ENCODE results near the gene CENPA. TPM values are rescaled to one million over a fixed set of nuclear protein-coding genes. Genes with fewer than 3 reads are reported as not detected.
"Not testable (repeated sequence)": the region's sequence is repeated elsewhere in the genome, so short reads cannot be mapped to it uniquely, and the experiment has no call there.

Gene CENPA
- 17.9 and 42.8 TPM in 2 replicates for total RNA-seq (2014; rRNA removed; shearing (Covaris generic))

GRCh38 chr2:26785431-26786206, at the start of gene CENPA:
TSS of gene CENPA (plus strand) at chr2:26786056. CDS start at chr2:26786197, 141 bp downstream.
- Histone ChIP-seq H3K27me3 (replicated peaks) (no peaks in the 10 kb centered on the region), H3K4me1 (replicated peaks) (peaks cover 18% of the 10 kb centered on the region), H3K27ac (peak within 1 kb of the TSS; percentile 67), H3K36me3 (peaks cover 42% of the 10 kb centered on the region), H3K4me3 (peak within 1 kb of the TSS; percentile 62), H3K9me3 (replicated peaks) (no peaks in the 10 kb centered on the region)
- DNase-seq (ENCODE audit: low read depth in 1 of 2, low spot score in 2 of 2), result peak; percentile 98 to 99

- no peaks in the 10 kb centered on the region; the same call in 1 of the 2 replicates for H3K4me1 ChIP-seq (replicated peaks)
- no peak for DNase-seq (ENCODE audit: low read depth in 1 of 2, low spot score in 2 of 2)
- H3K27ac ChIP-seq, result no peak overlapping the region
- H3K9me3 ChIP-seq (replicated peaks), result no peaks in the 10 kb centered on the region
- no peaks in the 10 kb centered on the region for H3K36me3 ChIP-seq
- H3K27me3 ChIP-seq (replicated peaks), result no peaks in the 10 kb centered on the region; the same call in 1 of the 2 replicates
- H3K4me3 ChIP-seq, result no peak overlapping the region
Measured at GRCh38 chr2:26737221-26737620, 48.6 kb upstream of the CENPA start.

GRCh38 chr2:26738481-26738880, 47.4 kb upstream of the CENPA start:
- DNase-seq (ENCODE audit: low read depth in 1 of 2, low spot score in 2 of 2), result no peak
- H3K9me3 ChIP-seq (replicated peaks), result no peaks in the 10 kb centered on the region
- H3K36me3 ChIP-seq, result no peaks in the 10 kb centered on the region
- no peaks in the 10 kb centered on the region; the same call in 1 of the 2 replicates for H3K27me3 ChIP-seq (replicated peaks)
- no peaks in the 10 kb centered on the region; the same call in 1 of the 2 replicates for H3K4me1 ChIP-seq (replicated peaks)
- no peak overlapping the region for H3K4me3 ChIP-seq
- H3K27ac ChIP-seq, result no peak overlapping the region

GRCh38 chr2:26739514-26739913, 46.3 kb upstream of the CENPA start:
- no peaks in the 10 kb centered on the region; the same call in 1 of the 2 replicates for H3K4me1 ChIP-seq (replicated peaks)
- no peak overlapping the region for H3K4me3 ChIP-seq
- no peaks in the 10 kb centered on the region for H3K9me3 ChIP-seq (replicated peaks)
- H3K27me3 ChIP-seq (replicated peaks), result no peaks in the 10 kb centered on the region; the same call in 1 of the 2 replicates
- DNase-seq (ENCODE audit: low read depth in 1 of 2, low spot score in 2 of 2), result no peak
- no peaks in the 10 kb centered on the region for H3K36me3 ChIP-seq
- H3K27ac ChIP-seq, result no peak overlapping the region

GRCh38 chr2:26740346-26740745, 45.5 kb upstream of the CENPA start:
- H3K36me3 ChIP-seq, result no peaks in the 10 kb centered on the region
- H3K27ac ChIP-seq, result no peak overlapping the region
- H3K9me3 ChIP-seq (replicated peaks), result no peaks in the 10 kb centered on the region
- DNase-seq (ENCODE audit: low read depth in 1 of 2, low spot score in 2 of 2), result no peak
- no peaks in the 10 kb centered on the region; the same call in 1 of the 2 replicates for H3K4me1 ChIP-seq (replicated peaks)
- H3K27me3 ChIP-seq (replicated peaks), result no peaks in the 10 kb centered on the region; the same call in 1 of the 2 replicates
- no peak overlapping the region for H3K4me3 ChIP-seq

- Histone ChIP-seq H3K36me3 (no peaks in the 10 kb centered on the region), H3K4me3 (no peak overlapping the region), H3K9me3 (replicated peaks) (no peaks in the 10 kb centered on the region), H3K27me3 (replicated peaks) (no peaks in the 10 kb centered on the region; the same call in 1 of the 2 replicates), H3K4me1 (replicated peaks) (no peaks in the 10 kb centered on the region), H3K27ac (no peak overlapping the region)
- DNase-seq (ENCODE audit: low read depth in 1 of 2, low spot score in 2 of 2), result no peak
Measured at GRCh38 chr2:26740890-26741302, 45.0 kb upstream of the CENPA start.

- H3K36me3 ChIP-seq, result no peaks in the 10 kb centered on the region
- H3K27me3 ChIP-seq (replicated peaks), result no peaks in the 10 kb centered on the region; the same call in 1 of the 2 replicates
- no peaks in the 10 kb centered on the region for H3K9me3 ChIP-seq (replicated peaks)
- no peaks in the 10 kb centered on the region for H3K4me1 ChIP-seq (replicated peaks)
- DNase-seq (ENCODE audit: low read depth in 1 of 2, low spot score in 2 of 2), result no peak
- H3K27ac ChIP-seq, result no peak overlapping the region
- H3K4me3 ChIP-seq, result no peak overlapping the region
Measured at GRCh38 chr2:26742048-26742770, 43.6 kb upstream of the CENPA start.

GRCh38 chr2:26743852-26744251, 42.0 kb upstream of the CENPA start:
- Histone ChIP-seq H3K27me3 (replicated peaks) (no peaks in the 10 kb centered on the region; the same call in 1 of the 2 replicates), H3K36me3 (no peaks in the 10 kb centered on the region), H3K4me3 (no peak overlapping the region), H3K9me3 (replicated peaks) (no peaks in the 10 kb centered on the region), H3K27ac (no peak overlapping the region), H3K4me1 (replicated peaks) (no peaks in the 10 kb centered on the region)
- DNase-seq (ENCODE audit: low read depth in 1 of 2, low spot score in 2 of 2), result no peak

GRCh38 chr2:26744953-26745352, 40.9 kb upstream of the CENPA start:
- Histone ChIP-seq H3K9me3 (replicated peaks) (no peaks in the 10 kb centered on the region), H3K36me3 (no peaks in the 10 kb centered on the region), H3K27me3 (replicated peaks) (no peaks in the 10 kb centered on the region; the same call in 1 of the 2 replicates), H3K4me1 (replicated peaks) (0 out of 2 replicates have a peak, but pooled peaks cover 3% of the 10 kb centered on the region), H3K27ac (no peak overlapping the region), H3K4me3 (no peak overlapping the region)
- no peak for DNase-seq (ENCODE audit: low read depth in 1 of 2, low spot score in 2 of 2)

- Histone ChIP-seq H3K27ac (no peak overlapping the region), H3K27me3 (replicated peaks) (no peaks in the 10 kb centered on the region), H3K36me3 (no peaks in the 10 kb centered on the region), H3K4me1 (replicated peaks) (peaks cover 9% of the 10 kb centered on the region), H3K4me3 (no peak overlapping the region), H3K9me3 (replicated peaks) (no peaks in the 10 kb centered on the region)
- peak; percentile 64 to 79 for DNase-seq (ENCODE audit: low read depth in 1 of 2, low spot score in 2 of 2)
Measured at GRCh38 chr2:26745609-26746327, 40.1 kb upstream of the CENPA start.

- H3K27me3 ChIP-seq (replicated peaks), result no peaks in the 10 kb centered on the region
- no peak overlapping the region for H3K27ac ChIP-seq
- H3K4me3 ChIP-seq, result no peak overlapping the region
- DNase-seq (ENCODE audit: low read depth in 1 of 2, low spot score in 2 of 2), result no peak
- H3K36me3 ChIP-seq, result no peaks in the 10 kb centered on the region
- no peaks in the 10 kb centered on the region for H3K9me3 ChIP-seq (replicated peaks)
- H3K4me1 ChIP-seq (replicated peaks), result peaks cover 9% of the 10 kb centered on the region
Measured at GRCh38 chr2:26746934-26747333, 38.9 kb upstream of the CENPA start.

- not testable (repeated sequence) for H3K27me3 ChIP-seq (replicated peaks); H3K4me1 ChIP-seq (replicated peaks); H3K36me3 ChIP-seq; H3K9me3 ChIP-seq (replicated peaks); H3K4me3 ChIP-seq
- peak in 1 of 2 experiments; percentile 48 for DNase-seq (ENCODE audit: low read depth in 1 of 2, low spot score in 2 of 2)
- peak overlapping the region; percentile 50 for H3K27ac ChIP-seq
Measured at GRCh38 chr2:26749787-26750420, 36.0 kb upstream of the CENPA start.

- not testable (repeated sequence) for H3K36me3 ChIP-seq; H3K4me3 ChIP-seq; H3K4me1 ChIP-seq (replicated peaks); H3K9me3 ChIP-seq (replicated peaks); DNase-seq (ENCODE audit: low read depth in 1 of 2, low spot score in 2 of 2); H3K27me3 ChIP-seq (replicated peaks)
- H3K27ac ChIP-seq, result peak overlapping the region; percentile 50
Measured at GRCh38 chr2:26750467-26750866, 35.4 kb upstream of the CENPA start.
